IPS-18c (cell line): ENCODE data around the gene RNF121.

Source experiments
- H3K4me3 ChIP-seq: 2 replicates; pipeline ENCODE4 v1.7.0; 2013; ENCODE audit warnings: low read depth, mild to moderate bottlenecking, low read length, moderate library complexity; ENCODE audit not compliant: insufficient read depth
- H3K9me3 ChIP-seq: one replicate; pipeline ENCODE4 v1.6.1; 2013; ENCODE audit warnings: mild to moderate bottlenecking, low read length, moderate library complexity; ENCODE audit not compliant: control insufficient read depth, insufficient read depth

RNF121 gene

DNA sequence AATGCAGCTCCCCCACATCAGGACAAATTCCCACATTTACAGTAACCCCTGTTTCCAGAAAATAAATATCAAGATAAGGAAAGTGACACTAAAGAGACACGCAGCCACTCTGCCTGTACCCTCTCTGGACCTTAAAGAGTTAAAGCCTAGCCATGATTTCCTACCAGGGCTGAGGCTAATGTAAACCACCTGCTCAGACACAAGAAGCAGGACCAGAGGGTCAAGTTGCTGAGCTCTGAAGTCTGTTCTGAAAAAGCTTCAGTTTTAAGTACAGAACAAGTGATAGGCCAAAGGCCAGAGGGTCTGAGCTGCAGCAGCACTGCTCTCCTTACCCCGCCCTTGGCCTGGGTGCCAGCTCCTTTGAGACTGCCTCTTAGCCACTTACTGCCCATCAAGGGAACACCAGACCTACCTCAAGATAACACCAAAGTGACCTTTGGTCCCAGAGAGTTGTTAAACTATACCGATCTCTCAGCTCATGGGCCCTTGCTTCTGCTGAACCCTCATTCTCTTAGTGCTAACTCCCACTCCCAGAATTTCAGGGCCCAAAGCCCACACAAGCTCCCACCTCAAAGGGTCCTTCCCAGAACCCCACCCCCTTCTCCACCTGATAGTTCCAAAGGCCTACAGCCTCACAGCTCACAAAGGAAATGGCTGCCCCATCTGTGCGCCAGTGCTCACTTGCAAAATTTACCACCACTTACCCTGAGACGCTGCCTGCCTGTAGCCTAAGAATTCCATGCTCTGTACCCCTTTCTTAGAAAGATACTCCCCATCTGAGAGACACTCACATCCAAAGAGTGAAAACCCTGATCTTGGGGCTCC, 110.4 kb downstream of the RNF121 start:
- Histone ChIP-seq H3K9me3 (no peaks in the 10 kb centered on the region), H3K4me3 (peak overlapping the region; percentile 54; the same call in 1 of the 2 replicates)

DNA sequence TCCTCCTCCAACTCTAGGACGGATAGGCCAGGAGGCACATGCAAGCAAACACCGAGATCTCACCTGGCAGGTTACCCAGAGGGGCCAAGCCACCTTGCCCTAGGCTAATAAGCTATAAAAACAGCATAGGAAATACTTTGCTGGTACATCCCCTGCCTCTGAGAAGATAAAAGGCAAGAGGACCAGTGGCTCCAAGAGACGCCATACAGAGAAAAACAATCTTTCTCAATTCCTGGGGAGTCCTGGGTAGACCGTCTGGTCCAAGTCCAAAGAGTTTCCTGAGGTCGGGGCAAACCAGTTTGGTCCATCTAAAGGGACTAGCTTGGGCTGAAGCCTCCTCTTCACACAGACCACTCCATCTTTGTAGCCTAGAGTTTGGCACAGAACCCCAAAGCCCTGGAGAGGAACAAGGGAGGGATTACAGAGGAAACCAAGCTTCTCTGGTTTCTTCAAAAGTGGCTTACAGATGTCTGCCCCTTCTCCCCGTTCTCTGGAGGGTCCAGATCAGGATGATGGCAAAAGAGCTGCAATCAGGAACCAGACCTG, 111.1 kb downstream of the RNF121 start:
- H3K9me3 ChIP-seq, result no peaks in the 10 kb centered on the region
- peak overlapping the region; percentile 54; the same call in 1 of the 2 replicates for H3K4me3 ChIP-seq

DNA sequence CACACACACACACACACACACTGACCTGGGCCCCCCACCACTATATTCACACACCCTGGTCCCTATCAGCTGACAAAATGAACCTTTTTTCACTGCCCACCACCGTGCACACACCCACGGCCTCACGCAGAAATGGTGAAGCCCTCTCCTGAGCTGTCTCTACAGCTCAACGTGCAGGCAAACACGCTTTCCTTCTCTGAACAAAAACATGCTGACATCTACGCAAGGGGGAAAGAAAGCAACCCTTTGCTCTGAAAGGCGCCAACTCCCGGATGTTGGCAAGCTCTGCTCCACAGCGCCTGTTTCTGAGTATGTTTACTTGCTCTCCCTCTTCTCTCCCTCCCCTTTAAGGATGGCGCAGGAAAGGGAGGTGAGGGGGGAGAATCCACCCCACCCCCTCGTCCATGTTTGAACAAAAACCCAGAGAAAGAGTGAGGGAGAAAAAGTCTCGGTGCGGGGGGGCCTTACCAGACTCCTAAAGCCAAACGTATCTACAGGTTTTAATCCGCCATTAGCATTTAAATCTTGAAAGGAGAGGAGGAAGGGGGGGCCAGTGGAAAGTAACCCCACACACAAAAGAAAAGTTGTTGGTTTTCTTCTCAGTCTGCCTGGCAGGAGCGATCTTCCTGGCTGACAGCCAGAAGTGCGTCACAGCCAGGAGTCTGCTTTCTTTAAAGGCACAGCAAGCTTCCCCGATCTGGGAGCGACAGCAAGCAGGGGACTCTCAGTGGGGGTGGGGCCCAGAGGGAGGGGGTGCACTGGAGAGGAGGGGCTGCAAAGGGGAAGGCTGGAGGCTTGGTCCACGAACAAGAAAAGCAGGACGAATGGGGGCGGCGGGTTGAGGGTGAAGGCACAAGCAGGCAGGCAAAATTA, 111.9 kb downstream of the RNF121 start:
- H3K4me3 ChIP-seq, result peak overlapping the region; percentile 54
- H3K9me3 ChIP-seq, result no peaks in the 10 kb centered on the region

DNA sequence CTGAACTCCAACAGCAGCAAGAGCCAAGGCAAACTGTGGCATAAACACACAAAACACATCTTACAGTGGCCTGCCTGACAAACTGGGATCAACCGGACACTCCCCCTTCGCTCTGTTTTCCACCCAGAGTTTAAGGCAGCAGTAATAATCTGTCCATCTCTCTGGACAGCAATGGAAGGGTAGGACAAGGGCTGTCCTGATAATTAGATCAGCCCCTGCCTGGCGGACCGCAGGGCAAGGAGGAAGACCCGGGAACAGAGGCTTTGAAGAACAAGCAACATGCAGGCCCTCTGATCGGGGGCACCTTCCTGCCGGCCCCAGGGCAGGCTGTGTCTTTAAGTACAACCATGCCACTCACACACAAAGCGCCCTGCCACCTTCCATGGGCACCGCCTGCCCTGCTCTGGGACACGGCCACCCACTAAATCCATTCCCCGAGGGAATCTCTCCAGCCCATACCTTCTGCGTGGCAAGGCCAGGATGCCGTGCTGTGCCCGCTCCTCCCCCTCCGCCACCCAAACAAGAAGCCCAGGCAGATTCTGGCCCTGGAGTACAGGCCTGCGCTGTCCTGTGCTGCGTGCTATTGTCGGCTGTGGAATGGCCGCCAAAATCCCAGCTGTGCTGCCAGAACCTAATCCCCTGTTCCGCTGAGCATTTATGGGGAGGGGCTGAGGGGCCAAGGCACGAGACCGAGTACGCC, 112.7 kb downstream of the RNF121 start:
- H3K4me3 ChIP-seq, result peak overlapping the region; percentile 54
- H3K9me3 ChIP-seq, result no peaks in the 10 kb centered on the region

DNA sequence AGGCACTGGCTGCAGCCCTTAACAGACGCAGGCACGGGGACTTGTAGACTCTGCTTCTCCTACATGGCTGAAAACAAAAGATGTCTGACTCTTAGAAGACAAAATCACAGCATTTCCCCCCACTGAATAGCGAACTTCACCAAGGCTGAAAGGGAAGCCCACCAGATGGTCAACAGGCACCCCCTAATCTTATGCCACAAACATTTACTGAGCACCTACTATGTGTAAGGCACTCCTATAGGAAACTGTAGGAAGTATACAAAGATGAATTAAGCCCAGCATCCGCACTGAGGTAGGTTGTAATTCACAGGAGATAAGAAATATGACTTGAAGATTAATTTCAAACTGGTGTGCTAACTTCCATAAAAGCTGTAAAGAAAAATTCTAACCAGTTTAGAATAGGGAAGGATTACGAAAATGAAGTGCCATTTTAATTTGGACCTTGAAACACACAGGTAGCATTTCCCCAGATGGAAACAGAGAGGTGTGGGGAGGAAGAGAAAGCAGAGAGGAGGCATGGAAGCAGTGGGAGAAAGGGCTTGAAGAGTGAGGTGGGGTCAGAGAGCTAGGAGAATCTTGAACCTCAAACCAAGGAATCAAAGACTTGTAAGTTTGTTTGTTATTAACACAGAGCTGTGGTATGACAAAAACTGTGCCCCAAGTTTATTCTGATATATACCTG, 113.4 kb downstream of the RNF121 start:
- Histone ChIP-seq H3K4me3 (peak overlapping the region; percentile 54), H3K9me3 (no peaks in the 10 kb centered on the region)

DNA sequence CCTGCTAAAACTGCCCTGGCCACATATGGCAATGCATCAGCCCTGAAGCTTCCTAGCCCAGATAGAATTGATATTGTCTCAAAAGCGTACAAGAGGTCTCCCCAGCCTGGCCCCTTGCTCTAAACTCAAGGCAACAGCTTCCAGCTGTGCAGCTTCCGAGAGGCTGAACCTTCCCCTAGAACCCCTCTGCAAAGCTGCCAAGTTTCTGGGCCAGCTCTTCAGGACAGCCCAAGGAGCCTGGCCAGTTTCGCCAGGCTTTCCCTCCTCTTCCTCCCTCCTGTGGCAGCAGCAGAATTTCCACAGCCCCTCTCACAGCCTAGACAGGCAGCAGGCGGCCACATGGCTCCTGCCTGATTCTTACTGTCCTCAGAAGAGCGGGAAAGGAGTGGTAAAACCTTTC, 117.0 kb downstream of the RNF121 start:
- Histone ChIP-seq H3K9me3 (no peaks in the 10 kb centered on the region), H3K4me3 (no peak overlapping the region)
